Effector CD4-positive, alpha-beta T cell (primary cell): ENCODE measurements around the gene BCAS2.
"Not testable (repeated sequence)": the region's sequence is repeated elsewhere in the genome, so short reads cannot be mapped to it uniquely, and the experiment has no call there.

Source experiments
- DNase-seq: peaks from one replicate; pipeline ENCODE4 v3.0.0-alpha.2; 2020
- total RNA-seq: gene quantifications from one replicate; lab custom pipeline; 2026; lab: John Stamatoyannopoulos, UW

The BCAS2 gene
- 164 reads per million, percentile 90 among the genes with 10 or more reads in this experiment for total RNA-seq

DNA sequence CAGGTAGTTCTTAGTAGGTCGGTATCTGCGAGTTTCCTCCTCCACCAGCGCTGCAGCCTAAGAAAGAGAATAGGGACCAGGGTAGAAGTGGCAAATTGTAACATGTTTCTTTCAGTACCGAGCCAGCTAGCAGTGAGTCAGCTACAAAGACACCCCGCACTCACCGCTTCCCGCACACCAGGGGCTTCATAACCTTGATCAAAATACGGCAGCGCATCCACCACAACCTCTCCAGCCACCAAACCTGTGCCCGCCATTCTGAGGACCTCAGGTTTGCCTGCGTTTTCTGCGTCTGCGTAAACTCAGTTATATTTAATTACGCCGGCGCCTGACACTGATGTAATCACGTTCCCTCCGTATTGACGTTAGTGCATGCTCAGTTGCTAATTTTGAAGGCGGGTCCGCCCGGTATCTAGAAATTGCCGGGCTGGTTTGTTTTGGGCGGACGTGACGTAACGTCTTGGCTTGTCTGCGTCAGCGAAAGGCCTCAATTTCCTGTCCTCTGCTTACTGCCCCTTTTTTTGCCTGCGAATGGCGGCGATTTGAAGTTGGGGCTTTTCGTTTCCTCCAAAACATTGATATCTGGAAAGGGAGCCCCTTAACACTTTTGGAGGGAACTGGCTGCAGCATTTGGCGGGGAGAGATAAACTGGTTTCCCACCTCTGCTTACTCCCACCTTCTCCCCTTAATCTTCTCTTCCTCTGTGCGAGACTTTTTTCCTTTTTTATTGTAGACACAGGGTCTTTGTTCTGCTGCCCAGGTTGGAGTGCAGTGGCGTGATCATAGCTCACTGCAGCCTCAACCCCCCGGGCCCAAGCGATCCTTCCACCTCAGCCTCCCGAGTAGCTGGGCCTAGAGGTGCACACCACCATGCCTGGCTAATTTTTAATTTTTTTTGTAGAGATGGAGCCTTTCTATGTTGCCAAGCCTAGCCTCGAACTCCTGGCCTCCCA, at the start of gene BCAS2:
Gene BCAS2 (minus strand): TSS at position 281 of the 953 bp plus-strand sequence. CDS start 24 bp downstream, at position 257.
- peak; percentile 91 for DNase-seq

DNA sequence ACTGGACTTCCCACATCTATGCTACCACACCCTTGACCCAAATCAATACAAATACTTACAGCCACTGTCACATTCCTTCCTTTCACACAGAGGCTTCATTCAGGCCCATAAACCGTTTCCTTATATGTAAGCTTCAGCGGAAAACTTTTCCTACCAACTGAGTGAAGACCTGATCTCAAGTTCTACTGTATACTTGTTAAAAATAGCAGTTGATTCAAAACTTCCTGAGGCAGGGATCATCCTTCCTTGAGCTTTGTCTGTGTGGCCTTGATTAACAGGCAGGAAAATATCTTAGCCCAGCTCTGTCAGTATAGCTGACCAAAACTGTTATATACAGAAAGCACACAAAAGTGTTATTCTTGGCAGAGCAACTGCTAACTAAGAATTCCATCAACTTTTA, 45.7 kb upstream of the BCAS2 start:
- DNase-seq, result no peak

DNA sequence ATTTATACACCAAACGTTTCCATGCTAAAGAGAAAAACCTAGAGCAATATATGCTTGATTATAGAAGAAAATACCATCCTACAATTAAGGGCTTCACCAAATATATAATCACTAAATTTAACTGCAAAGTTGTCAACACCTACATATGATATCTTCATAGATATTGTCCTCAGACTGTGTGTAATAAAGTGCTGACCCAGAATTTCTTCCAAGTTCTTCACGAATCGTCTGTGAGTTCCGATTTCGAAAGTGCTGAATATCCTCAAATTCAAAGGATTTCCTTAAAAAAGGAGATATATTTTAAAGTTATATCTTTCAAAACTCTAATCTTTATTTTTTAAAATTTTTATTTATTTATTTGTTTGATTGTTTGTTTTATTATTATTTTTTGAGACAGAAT, 41.9 kb upstream of the BCAS2 start:
- DNase-seq, result no peak

DNA sequence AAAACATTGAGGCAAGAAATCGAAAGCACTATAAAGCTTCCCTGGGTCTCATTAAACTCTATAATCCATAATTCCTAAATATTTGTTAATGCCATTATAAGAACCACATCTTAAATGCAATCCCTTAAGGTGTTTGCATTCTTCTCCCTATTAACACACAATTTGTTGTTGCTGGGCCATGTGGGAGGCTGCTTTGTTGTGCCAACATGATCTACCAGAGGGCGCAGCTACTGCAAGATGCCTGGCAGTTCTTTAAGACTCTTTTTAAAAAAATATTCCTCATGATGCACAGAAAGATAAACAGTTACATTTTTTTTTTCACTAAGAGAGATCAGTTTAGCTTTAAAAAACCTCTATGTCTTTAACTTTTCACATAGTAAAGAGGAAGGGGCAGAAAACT, 39.0 kb upstream of the BCAS2 start:
- DNase-seq, result no peak

DNA sequence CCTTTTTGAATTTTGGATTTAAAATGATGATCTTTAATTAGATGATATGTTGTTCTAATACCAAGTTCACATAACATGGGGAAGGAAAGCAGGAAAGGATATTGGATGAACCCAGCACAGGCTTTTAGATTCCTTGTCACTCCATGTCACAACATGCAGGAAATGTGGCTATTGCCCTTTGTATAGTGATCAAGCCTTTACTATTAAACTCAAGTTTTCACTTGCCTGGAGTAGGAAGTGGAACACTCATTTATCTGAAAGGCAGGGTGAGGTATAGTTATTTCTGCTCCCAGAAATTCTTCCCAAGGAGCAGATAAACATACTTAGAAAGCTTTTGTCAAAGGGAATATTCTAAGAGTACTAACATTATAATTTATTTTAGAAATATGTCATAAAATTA, 37.2 kb upstream of the BCAS2 start:
- no peak for DNase-seq

DNA sequence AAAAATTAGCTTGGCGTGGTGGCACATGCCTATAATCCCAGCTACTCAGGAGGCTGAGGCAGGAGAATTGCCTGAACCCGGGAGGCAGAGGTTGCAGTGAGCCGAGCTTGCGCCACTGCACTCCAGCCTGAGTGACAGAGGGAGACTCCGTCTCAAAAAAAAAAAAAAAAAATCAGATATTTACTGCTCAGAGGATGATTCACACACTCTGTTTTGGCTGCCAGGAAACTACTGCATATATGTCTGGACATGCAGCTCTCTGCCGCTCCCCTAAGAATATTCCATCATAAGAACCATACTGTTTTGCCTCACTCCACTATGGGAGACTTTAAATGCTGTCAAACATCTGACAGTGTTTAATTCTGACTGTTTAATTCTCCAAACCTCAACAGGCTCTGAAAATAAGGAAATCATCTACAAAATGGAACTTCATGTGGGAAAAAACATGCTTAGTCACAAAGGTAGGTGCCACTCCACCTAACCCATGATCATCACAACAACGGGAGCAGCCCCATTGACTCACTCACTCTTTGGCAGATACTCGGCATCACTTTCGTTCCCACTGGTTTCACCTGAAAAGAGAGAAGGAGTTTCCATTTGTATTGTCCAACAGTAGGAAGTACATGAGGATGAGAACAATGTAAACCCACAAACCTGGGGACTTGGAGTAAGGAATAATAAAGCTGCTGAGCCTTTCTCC, 29.3 kb upstream of the BCAS2 start:
- no peak for DNase-seq

DNA sequence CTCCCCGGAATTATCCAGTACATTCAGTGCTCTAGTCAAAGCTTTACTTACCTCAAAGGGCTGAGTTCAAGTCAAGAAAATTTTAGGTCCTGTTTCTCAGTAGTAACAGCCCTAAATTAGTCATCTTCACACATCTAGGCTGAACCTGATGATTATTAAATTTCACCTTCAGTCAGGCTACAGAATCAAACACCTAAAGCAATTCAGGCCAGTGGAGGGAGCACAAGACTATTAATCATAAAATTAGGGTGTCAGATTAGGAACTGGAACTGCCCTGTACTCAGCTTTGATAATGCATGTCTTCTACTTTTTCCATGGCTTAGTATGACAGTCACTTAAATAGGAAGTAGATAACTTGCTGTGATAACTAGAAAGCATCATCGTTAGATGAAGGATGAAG, 28.4 kb upstream of the BCAS2 start:
- no peak for DNase-seq

DNA sequence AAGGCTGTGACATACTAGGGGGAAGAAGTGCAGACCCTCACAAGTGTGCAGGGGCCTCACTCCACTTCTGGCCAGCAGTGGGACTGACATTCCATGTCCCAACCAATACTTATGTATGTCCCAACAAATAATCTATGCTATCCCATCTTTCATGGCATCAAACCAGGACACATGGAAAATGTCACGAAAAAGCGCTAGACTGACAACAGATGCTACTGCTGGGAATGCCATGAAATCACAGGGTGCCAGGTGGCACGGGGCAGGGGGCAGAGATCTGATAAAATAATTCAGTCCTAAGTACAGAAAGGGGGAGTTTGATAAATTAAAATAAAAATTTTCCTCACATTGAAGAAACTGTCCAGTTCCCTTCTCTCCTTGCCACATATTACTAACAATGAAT, 27.6 kb upstream of the BCAS2 start:
- DNase-seq, result no peak

DNA sequence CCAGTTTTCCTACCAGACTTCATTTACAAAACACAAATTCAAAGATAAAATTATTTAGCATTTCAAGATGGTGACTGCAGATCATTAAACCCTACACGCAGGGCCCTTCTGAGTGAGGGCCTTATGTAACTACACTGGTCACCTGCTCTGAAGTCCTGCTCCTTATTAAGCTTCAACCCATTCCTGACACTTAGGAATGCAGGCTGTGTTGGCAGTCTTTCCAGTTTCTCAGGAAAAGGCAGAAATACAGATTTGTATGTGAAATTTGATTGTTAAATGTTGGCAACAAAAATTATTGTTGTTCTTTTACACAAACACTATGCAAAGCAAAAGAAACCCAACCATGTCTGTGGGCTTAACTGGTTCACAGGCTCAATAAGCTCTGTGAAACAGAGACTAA, 25.8 kb upstream of the BCAS2 start:
- no peak for DNase-seq

DNA sequence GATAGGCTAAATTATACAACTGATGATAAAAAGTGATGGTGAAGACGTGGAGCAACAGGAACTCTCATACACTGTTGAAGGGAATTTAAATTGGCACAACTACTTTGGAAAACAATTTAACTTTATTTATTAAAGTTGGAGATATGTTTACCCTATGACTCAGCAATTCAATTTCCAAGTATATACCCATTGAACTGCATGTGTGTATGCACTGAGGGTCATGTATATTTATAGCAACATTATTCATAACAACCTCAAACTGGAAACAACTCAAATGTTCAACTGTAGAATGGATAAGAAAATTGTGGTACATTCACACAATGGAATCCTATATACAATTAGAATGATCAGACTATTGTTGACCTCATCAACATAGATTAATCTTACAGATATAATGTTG, 16.5 kb upstream of the BCAS2 start:
- no peak for DNase-seq

DNA sequence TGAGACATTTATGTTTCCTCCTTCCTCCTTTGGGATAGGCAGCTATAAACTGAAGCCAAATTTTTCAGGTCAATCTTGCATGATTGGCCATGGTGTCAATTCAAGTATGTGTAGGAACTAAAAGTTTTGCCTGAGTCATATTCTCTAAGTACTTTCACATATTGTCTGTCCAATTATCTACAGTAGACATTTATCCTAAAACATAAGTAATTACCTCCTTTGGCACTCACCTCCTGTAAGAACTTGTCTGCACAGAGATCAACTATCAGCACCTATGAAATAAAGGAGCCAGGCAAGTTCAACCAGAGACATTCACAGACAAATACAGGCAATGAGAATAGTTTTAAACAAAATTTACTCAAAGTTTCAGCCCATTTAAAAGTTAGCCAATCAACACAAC, 14.2 kb upstream of the BCAS2 start:
- no peak for DNase-seq

DNA sequence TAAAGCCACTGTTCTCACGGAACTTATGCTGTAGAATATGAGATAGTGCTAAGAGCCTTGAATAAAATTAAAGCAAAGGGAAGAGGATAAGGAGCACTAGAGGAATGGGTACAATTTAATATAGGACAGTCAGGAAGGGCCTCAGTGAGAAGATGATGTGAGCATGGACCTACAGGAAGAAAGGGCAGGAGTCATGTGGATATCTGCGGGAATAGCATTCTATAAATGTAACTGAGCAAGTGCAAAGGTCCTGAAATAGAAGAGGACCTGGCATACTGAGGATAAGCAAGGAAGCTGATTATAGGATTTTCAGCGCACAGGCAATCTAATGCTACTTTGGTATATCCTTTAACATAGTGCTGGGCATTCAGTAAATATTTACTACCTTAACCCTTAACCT, 12.6 kb upstream of the BCAS2 start:
- DNase-seq, result no peak

DNA sequence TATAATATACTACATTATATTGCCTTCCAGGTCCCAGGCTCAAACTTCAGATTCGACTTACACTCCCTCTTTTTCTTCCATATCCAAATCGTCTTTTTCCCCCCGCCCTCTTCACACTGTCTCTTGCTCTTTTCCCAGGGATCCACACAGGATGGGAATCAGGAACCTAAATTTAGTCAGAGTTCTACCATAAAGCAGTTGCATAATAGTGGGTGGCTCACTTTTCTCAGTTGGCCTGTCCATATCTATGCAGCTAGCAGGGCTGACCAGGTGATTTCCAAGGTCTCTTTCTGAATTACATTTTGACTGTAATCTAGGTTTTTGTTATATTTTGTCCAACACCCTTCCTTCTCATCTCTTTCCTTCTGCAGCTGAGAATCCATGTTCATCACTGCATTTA, 7.7 kb upstream of the BCAS2 start:
- DNase-seq, result no peak

DNA sequence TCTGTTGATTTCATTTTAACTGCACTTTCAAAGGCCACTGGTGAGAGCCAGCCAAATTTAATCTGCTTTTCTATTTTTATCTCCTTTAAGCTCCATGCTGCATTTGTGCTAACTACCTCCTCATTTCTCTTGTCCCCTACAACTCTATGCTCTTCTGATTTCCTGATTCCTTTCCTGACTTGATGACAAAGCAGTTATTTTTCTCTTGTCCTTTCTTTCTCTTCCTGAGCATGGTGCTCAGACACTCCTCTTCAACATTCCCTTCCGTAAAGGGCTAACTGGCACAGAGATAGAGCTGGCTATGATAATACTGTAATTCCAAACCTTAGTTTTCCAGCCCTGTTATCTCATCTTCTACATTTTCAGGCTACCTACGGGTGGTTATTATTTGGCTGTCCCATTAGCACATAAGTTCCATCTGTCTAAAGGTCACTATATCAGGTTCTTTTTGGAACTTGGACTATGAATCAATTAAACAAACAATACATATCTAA, 6.8 kb upstream of the BCAS2 start:
- no peak for DNase-seq

DNA sequence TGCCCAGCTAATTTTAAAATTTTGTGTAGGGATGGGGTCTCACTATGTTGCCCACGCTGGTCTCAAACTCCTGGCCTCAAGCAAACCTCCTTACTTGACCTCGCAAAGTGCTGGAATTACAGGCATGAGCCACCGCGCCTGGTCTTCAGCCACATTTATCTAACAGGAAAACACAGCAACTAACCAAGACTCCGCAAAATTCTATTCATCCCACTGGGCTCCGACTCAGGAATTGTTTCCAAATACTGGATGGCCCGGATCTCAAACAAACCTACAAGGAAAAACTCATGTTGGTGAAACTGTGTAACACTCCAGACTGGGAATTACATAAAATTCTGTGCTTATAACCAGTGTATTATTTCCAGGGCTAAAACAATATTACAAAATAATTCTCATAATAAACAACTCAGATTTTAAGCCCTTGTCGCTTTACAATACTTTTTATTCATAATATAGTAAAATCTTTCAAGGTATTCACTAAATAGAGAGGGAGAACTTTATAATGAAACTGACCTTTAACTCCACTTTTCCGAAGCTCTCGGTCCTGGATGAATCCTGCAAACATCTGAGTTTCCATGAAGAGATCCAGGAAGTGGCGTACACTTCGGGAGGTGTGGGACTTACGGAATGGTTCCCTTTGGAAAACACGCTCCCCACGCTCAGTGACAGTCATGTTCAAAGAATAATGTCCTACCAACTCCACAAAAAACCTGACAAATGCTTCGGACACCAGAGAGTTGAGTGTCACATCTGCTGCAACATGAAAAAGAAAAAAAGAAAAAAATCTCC, 6.0 kb upstream of the BCAS2 start:
- DNase-seq, result no peak

DNA sequence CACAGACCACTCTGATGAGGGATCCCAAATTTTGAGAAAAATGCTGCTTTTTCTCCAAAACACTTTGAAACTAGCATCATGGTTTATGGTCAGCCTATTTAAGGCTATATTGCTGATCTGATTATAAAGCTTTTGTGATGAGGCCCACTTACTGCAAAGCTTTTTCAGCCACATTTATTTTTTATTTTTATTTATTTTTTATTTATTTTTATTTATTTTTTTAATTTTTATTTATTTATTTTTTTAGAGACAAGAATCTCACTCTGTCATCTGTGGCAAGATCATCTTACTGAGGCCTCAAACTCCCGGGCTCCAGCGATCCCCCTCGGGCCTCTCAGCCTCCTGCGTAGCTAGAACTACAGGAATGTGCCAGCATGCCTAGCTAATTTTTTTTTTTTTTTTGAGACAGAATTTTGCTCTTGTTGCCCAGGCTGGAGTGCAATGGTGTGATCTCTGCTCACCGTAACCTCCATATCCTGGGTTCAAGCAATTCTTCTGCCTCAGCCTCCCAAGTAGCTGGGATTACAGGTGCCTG, 5.2 kb upstream of the BCAS2 start:
- DNase-seq, result no peak

DNA sequence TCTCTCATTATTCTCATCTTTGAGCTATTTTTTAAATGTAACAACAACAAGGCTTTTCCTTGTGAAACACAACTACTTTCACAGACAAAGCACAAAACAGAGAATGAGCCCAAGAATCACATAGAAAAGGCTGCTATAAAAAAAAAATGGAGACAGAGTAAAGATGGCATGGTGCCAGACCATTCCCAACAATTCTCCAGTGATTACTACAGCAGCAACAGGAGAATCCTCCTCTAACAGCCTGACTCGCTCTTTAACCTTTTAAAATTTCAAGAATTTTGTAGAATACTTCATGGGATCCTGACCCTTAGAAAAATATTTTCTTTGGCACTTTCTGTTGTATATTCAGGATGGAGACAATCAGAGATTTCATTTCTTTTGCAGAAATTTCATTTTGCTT, 3.8 kb upstream of the BCAS2 start:
- no peak for DNase-seq

DNA sequence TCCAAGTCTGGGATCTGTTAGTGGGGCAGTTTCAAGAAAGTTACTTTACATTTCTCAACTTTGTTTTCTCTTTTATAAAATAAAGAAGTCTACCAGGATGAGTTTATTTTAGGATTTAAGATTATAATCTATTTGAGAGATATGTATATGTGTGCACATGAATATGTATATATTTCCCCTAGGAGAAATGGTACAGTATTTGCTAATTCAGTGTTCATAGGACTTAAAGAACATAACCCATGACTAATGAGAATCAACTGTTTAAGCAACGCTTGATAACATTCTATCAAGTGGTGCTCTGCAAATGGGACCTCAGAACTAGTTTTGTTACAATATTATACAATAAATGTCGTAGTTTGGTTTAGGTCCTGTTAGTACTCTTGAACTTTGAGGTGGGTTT, 7.0 kb downstream of the BCAS2 start:
- DNase-seq, result no peak

DNA sequence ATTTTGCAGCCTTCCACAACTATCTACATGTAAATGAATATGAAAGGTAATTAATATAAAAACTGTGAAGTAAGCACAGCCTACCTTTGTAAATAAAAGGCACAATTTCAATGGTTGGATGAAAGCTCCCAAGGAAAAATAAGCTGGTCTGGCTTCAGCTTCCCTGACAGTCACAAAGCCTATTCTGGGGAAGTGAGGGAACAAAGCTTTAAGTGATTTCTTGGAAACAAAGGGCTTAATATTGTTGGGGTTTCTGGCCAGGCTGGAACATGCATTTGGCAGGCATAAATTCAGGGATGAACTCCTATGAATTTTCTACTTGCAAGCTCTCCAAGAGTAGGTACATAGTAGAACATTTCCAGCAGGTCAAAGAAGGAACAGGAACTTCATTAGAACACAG, 17.3 kb downstream of the BCAS2 start:
- DNase-seq, result no peak

DNA sequence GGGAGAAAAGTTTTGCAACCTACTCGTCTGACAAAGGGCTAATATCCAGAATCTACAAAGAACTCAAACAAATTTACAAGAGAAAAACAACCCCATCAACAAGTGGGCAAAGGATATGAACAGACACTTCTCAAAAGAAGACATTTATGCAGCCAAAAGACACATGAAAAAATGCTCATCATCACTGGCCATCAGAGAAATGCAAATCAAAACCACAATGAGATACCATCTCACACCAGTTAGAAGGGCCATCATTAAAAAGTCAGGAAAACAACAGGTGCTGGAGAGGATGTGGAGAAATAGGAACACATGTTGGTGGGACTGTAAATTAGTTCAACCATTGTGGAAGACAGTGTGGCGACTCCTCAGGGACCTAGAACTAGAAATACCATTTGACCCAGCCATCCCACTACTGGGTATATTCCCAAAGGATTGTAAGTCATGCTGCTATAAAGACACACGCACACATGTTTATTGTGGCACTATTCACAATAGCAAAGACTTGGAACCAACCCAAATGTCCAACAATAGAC, 18.4 kb downstream of the BCAS2 start:
- DNase-seq, result not testable (repeated sequence)

DNA sequence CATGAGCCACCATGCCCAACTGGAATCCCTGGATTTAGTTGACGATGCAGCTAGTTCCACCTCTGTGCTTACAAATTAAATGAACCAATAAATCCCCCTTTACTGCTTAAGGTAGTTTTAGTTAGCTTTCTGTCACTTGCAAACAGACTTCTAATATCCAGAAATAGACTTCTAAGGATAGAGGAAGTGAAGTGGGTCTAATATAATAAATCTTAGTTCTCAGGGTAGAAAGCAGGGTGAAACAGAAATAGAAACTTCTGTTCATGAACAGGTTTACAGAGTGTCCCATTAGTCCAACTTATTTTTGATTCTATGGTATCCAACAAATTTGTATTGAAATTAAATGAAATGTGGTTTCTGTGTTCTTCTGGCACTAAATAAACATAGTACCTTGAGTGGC, 20.1 kb downstream of the BCAS2 start:
- no peak for DNase-seq

DNA sequence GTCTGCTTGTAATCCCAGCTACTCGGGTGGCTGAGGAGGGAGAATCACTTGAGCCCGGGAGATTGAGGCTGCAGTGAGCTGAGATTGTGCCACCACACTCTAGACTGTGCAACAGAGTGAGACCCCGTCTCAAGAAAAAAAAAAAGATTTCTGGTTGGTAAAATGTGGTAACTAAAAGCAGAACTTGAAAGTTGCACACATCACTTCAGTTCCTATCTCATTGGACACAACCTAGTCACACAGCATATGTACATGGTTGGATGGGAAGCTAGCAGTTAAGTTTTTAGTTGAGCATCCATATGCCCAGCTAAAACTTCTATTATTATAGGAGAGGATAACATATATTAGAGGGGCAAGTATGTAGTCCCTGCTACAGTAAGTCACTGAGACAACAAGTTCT, 22.1 kb downstream of the BCAS2 start:
- DNase-seq, result no peak

DNA sequence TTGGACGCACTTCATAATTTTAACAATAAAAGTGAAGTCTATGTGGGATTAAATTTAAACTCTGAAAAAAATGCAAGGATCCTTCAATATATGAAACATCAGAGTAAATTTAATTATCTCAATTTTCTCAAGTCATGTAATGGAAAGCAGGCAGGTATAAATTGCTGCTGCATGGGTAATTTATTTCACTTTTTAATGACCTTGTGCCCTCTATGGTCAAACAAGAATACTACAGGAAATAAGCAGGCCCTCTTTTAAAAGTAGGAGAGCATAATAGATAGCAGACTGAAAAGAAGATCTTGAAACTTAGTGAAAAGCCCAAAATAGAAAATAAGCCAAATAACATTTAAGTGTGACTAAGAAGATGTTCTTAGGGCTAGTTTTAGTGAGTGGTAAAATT, 22.9 kb downstream of the BCAS2 start:
- no peak for DNase-seq
